ENCODE results near the gene TBC1D22A.

DNA sequence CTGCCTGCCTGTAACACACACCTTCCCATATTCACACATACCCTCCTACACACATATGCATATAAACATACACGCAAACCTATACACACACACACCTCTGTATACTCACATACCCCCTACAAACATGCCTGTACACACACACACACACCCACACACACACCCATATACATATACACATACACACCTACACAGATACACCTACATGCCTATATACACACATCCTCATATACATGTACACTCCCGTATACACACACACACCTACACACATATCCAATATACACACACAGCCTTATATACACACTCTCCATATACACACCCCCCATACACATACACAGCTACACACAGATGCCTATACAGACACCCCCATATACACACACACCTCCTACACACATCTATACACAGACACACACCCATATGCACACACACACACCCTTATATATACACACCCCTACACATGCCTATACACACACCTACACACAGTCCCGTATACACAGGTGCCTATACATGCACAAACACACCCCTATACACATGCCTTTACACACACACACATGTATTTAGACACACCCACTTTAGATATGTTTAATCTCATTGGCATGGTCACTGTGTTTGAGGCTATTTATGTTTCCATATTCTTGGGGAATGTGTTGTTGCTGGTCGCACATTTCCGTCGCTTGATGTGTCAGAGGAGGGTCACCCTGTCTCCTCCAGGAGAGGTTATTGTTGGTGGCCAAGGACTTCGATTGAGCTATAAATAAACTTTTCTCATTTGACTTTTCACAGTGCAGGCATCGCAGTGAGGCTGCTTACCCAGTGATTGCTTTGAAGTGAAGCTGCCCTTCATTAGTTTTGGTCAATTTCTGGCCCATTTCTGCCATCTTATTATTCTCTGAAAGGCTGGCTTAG lies 243.3 kb downstream of the TBC1D22A start:
- TF ChIP-seq CTCF (IDR thresholded peaks at IDR 0.05) = no peak
- TF ChIP-seq POLR2A (IDR thresholded peaks at IDR 0.05) = no peak

Data from Peyer's patch (tissue), 4 donors.